B cell (primary cell): ENCODE results near the gene HSPB3. TPM values are rescaled to one million over a fixed set of nuclear protein-coding genes. Genes with fewer than 3 reads are reported as not detected.
A peak's percentile ranks its signal among the peaks of the same experiment; 100 is the strongest.
"Not testable (repeated sequence)": the region's sequence is repeated elsewhere in the genome, so short reads cannot be mapped to it uniquely, and the experiment has no call there.

Experiments used
- ATAC-seq: fragments of 200-7000 bp; cut with Tn5 transposase; one replicate; pipeline ENCODE4 v1.10.0; 2021; ENCODE audit warnings: low read depth, mild to moderate bottlenecking, moderate number of reproducible peaks, moderate library complexity
- CTCF ChIA-PET: fragments of 350-600 bp; sonication (Branson Sonifier 250); formaldehyde crosslinking; loops from one replicate; lab custom pipeline; 2021; ENCODE audit warnings: antibody characterized with exemption, inconsistent platforms; lab: Charles Lee
- POLR2A ChIA-PET: fragments of 350-600 bp; sonication (Branson Sonifier 250); formaldehyde crosslinking; loops from one replicate; lab custom pipeline; 2021; ENCODE audit warnings: antibody characterized with exemption; lab: Charles Lee
- DNase-seq: peaks from one replicate; pipeline ENCODE4 v3.0.0; 2013
- H2AFZ ChIP-seq: 2 replicates; pipeline ENCODE4 v1.6.1; 2012; ENCODE audit warnings: mild to moderate bottlenecking, low read depth, low read length; ENCODE audit not compliant: insufficient read depth, poor library complexity, severe bottlenecking
- H3K27ac ChIP-seq, 2 donors: 1 replicate in 1 of 2; 2 replicates in 1 of 2; pipeline ENCODE4 v1.5.1; 2012 to 2013; ENCODE audit warnings: low read length in 2 of 2, mild to moderate bottlenecking in 2 of 2, moderate library complexity in 1 of 2
- H3K27me3 ChIP-seq, 4 experiments: fragments of 200-600 bp in 1 of 4; sonication (generic) in 1 of 4; replicated peaks in 1 of 4; 1 replicate in 2 of 4; 2 replicates in 2 of 4; pipeline versions ENCODE4 v1.6.1 to v1.7.0; 2013 to 2016; ENCODE audit warnings: low read length in 3 of 4, mild to moderate bottlenecking in 2 of 4, mixed read lengths in 1 of 4, moderate library complexity in 1 of 4; ENCODE audit not compliant: insufficient read depth in 4 of 4, control insufficient read depth in 3 of 4; ENCODE audit errors: control extremely low read depth in 1 of 4
- H3K36me3 ChIP-seq, 2 experiments: replicated peaks in 1 of 2; 1 replicate in 1 of 2; 2 replicates in 1 of 2; pipeline versions ENCODE4 v1.6.1 to v1.7.1; 2013; ENCODE audit warnings: low read length in 1 of 2; ENCODE audit not compliant: insufficient read depth in 2 of 2, control insufficient read depth in 1 of 2; ENCODE audit errors: control extremely low read depth in 1 of 2, extremely low read depth in 1 of 2
- H3K4me1 ChIP-seq, 2 donors: fragments of 200-600 bp in 1 of 2; sonication (generic) in 1 of 2; 1 replicate in 1 of 2; 2 replicates in 1 of 2; pipeline versions ENCODE4 v1.5.1 to v1.6.1; 2013 to 2017; ENCODE audit warnings: low read length in 2 of 2; ENCODE audit not compliant: control insufficient read depth in 2 of 2, insufficient read depth in 2 of 2
- H3K4me2 ChIP-seq: replicated peaks from 2 replicates; pipeline ENCODE3; 2012; ENCODE audit warnings: mild to moderate bottlenecking, low read depth, low read length; ENCODE audit not compliant: poor library complexity, severe bottlenecking
- H3K4me3 ChIP-seq, 5 experiments: fragments of 200-600 bp in 1 of 5; sonication (generic) in 1 of 5; 1 replicate in 3 of 5; 2 replicates in 2 of 5; pipeline versions ENCODE4 v1.5.1 to v1.7.0; 2011 to 2016; ENCODE audit warnings: low read length in 4 of 5, mild to moderate bottlenecking in 4 of 5, low read depth in 2 of 5, control low read depth in 1 of 5, moderate library complexity in 1 of 5; ENCODE audit not compliant: insufficient read depth in 1 of 5; ENCODE audit errors: control extremely low read depth in 1 of 5, extremely low read depth in 1 of 5
- H3K79me2 ChIP-seq: fragments of 200-600 bp; sonication (generic); one replicate; pipeline ENCODE4 v1.6.0; 2016; ENCODE audit warnings: low read length; ENCODE audit not compliant: control insufficient read depth, insufficient read depth
- H3K9ac ChIP-seq: fragments of 200-600 bp; sonication (generic); 2 replicates; pipeline ENCODE4 v1.6.1; 2017; ENCODE audit warnings: mild to moderate bottlenecking, low read length, moderate library complexity
- H3K9me3 ChIP-seq, 3 donors: one replicate each; pipeline versions ENCODE4 v1.6.1 to v1.7.1; 2013; ENCODE audit warnings: low read length in 2 of 3; ENCODE audit not compliant: control insufficient read depth in 2 of 3, insufficient read depth in 1 of 3; ENCODE audit errors: control extremely low read depth in 1 of 3
- H4K20me1 ChIP-seq: 2 replicates; pipeline ENCODE4 v1.6.0; 2012; ENCODE audit warnings: mild to moderate bottlenecking, low read length; ENCODE audit not compliant: insufficient read depth, control insufficient read depth, poor library complexity, severe bottlenecking
- H3K27ac Mint-ChIP-seq: one replicate; pipeline ENCODE4 v1.8.0; 2021; ENCODE audit warnings: mixed read lengths
- H3K27me3 Mint-ChIP-seq: one replicate; pipeline ENCODE4 v1.8.0; 2021; ENCODE audit warnings: mixed read lengths
- H3K4me1 Mint-ChIP-seq: one replicate; pipeline ENCODE4 v1.8.0; 2021; ENCODE audit warnings: mixed read lengths
- H3K4me3 Mint-ChIP-seq: one replicate; pipeline ENCODE4 v1.8.0; 2021; ENCODE audit warnings: mixed read lengths
- H3K9me3 Mint-ChIP-seq: one replicate; pipeline ENCODE4 v1.8.0; 2022; ENCODE audit warnings: mixed read lengths; ENCODE audit not compliant: insufficient read depth
- EZH2 ChIP-seq: IDR thresholded peaks from 2 replicates; pipeline ENCODE4 v1.6.1; 2012; ENCODE audit warnings: borderline replicate concordance, low read depth, mild to moderate bottlenecking, moderate library complexity, low read length; ENCODE audit not compliant: insufficient read depth, poor library complexity, severe bottlenecking
- WGBS: methylation state at CpG from one replicate; pipeline ENCODE4 v1.1.5; 2013; ENCODE audit warnings: missing lambda C conversion rate; ENCODE audit not compliant: insufficient coverage; 5-methylcytosine and 5-hydroxymethylcytosine counted together
- intact Hi-C: fragments of 100-400 bp; cut with micrococcal nuclease; formaldehyde crosslinking; loops from one replicate; pipeline ENCODE4 v1.10.0; 2022
- polyA plus RNA-seq: library from polyadenylated mRNA; depleted of rRNA; stranded (reverse); fragments of >200 nt; gene quantifications from 2 replicates; pipeline ENCODE4 v1.2.3, GENCODE V29; 2012
- total RNA-seq, 2 donors: library from RNA; stranded (reverse); fragments of 120-200 nt in 1 of 2; gene quantifications; 1 replicate in 1 of 2; 2 replicates in 1 of 2; pipeline versions ENCODE4 v1.2.3 to v1.2.4, GENCODE V29; 2013 to 2022
- TF ChIP-seq, protein P1 (sequence below): fragments of 200-600 bp; IDR thresholded peaks from one replicate; pipeline ENCODE4 v1.8.0; 2022; ENCODE audit warnings: antibody characterized with exemption, mild to moderate bottlenecking

Gene HSPB3
- total and polyA plus RNA-seq, 2 donors (not counting 1 experiment from before 2014, with no cell fraction given): not detected

DNA sequence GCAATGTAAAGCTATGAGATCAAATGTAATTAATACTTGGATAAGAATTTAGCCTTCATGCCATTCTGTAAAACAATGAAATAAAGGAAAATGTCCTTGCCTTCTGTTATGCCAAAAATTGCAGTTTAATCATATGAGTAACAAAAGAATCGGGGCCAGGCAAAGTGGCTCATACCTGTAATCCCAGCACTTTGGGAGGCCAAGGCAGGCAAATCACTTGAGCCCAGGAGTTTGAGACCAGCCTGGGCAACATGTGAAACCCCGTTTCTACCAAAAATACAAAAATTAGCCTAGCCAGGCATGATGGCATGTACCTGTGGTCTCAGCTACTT is 34.1 kb downstream of the HSPB3 start:
- CTCF ChIA-PET: interaction anchor here (0.6 to 4.0 kb wide), 29 partner anchors 9 to 646 kb away, joined by 3 to 25 read pairs (median 5); partner anchors contain the start of gene SNX18
- H3K79me2 ChIP-seq, H4K20me1 ChIP-seq, ATAC-seq, POLR2A ChIA-PET, DNase-seq, H3K4me3 ChIP-seq, H3K27ac ChIP-seq, H2AFZ ChIP-seq, H3K4me1 Mint-ChIP-seq, H3K9me3 Mint-ChIP-seq, H3K4me2 ChIP-seq, H3K9ac ChIP-seq, H3K36me3 ChIP-seq, H3K4me3 Mint-ChIP-seq, H3K4me1 ChIP-seq, H3K27ac Mint-ChIP-seq, H3K27me3 ChIP-seq, H3K27me3 Mint-ChIP-seq, H3K9me3 ChIP-seq: not testable (repeated sequence)
- TF ChIP-seq, protein P1, sequence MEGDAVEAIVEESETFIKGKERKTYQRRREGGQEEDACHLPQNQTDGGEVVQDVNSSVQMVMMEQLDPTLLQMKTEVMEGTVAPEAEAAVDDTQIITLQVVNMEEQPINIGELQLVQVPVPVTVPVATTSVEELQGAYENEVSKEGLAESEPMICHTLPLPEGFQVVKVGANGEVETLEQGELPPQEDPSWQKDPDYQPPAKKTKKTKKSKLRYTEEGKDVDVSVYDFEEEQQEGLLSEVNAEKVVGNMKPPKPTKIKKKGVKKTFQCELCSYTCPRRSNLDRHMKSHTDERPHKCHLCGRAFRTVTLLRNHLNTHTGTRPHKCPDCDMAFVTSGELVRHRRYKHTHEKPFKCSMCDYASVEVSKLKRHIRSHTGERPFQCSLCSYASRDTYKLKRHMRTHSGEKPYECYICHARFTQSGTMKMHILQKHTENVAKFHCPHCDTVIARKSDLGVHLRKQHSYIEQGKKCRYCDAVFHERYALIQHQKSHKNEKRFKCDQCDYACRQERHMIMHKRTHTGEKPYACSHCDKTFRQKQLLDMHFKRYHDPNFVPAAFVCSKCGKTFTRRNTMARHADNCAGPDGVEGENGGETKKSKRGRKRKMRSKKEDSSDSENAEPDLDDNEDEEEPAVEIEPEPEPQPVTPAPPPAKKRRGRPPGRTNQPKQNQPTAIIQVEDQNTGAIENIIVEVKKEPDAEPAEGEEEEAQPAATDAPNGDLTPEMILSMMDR: peak; percentile 50
- 33% methylated on average over 1 of the region's 2 CpGs for WGBS
- intact Hi-C loops: loop anchor here (2.0 kb wide), 1 partner anchor 247 kb away; no protein-coding TSS in a partner anchor

DNA sequence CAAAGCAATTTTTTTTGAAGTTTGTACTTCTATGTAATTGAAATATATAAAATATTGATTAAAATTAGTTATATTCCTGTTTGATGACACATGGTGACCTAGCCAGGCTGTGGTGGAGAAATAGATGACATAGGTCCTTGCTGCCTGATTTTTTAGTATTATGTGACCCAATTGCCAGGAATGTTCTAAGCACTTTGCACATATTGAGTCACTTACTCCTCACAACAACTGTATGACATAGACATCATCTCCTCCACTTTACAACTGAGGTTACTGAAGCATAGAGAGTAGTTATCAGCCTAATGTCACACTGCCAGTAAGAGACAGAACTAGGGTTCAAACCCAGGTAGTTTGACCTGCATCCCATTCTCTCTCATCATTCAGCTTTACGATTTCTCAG is 35.8 kb downstream of the HSPB3 start:
- Histone ChIP-seq H3K36me3 (no peaks in the 10 kb centered on the region), H2AFZ (no peak overlapping the region), H4K20me1 (no peaks in the 10 kb centered on the region), H3K4me3 (no peak overlapping the region), H3K4me2 (no peak overlapping the region), H3K9me3 (no peaks in the 10 kb centered on the region), H3K4me1 (no peaks in the 10 kb centered on the region), H3K27me3 (peaks cover 0 to 5% (median 0%) of the 10 kb centered on the region in 4 experiments), H3K79me2 (no peaks in the 10 kb centered on the region), H3K27ac (no peak overlapping the region), H3K9ac (no peak overlapping the region)
- TF ChIP-seq, protein P1: no peak
- no peak for TF ChIP-seq EZH2
- Mint-ChIP-seq H3K4me3 (no peak overlapping the region), H3K4me1 (no peaks in the 10 kb centered on the region), H3K27ac (no peak overlapping the region), H3K27me3 (peaks cover 5% of the 10 kb centered on the region), H3K9me3 (no peaks in the 10 kb centered on the region)
- ATAC-seq (no peak), DNase-seq (no peak)
- POLR2A ChIA-PET: no interaction called here
- intact Hi-C loops: no loop called here
- WGBS: no CpG with 5 or more reads among the region's 1 CpG
- CTCF ChIA-PET: interaction anchor here (2.8 to 4.0 kb wide), 3 partner anchors 11 to 248 kb away, joined by 15 to 23 read pairs (median 19); no protein-coding TSS in a partner anchor
